GM21447 (cell line): ENCODE results near the gene TBC1D22A.

Experiments
- ATAC-seq: cut with Tn5 transposase; IDR thresholded peaks from one replicate; pipeline ENCODE4 v1.9.1; 2021; ENCODE audit not compliant: unreplicated experiment

TBC1D22A gene

DNA sequence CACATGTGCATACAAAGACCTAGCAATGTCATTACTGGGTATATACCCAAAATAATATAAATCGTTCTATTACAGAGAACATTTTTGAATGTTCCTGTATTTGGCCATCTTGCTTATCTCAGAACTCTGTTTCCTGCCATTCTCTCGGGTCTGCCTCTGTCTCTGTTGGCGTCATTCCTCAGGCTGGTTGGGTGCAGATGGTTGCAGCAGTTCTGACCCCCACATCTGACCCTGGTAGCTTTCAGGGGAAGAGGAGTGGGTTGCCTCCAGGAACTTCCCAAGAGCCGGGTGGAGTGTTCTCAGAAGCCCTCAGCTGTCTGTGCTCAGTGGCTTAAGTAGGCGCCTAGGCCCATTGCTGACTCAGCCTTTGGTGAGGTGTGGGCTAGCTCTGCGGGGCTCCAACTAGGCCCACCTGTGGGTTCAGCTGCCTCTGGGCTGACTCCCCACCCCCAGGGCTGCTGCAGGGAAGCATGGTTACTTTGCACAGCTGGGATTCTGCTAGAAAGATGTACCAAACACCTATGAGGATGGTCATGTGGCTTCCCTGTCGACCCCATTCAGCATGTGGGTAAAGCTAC is 114.0 kb downstream of the TBC1D22A start:
- ATAC-seq: no peak

DNA sequence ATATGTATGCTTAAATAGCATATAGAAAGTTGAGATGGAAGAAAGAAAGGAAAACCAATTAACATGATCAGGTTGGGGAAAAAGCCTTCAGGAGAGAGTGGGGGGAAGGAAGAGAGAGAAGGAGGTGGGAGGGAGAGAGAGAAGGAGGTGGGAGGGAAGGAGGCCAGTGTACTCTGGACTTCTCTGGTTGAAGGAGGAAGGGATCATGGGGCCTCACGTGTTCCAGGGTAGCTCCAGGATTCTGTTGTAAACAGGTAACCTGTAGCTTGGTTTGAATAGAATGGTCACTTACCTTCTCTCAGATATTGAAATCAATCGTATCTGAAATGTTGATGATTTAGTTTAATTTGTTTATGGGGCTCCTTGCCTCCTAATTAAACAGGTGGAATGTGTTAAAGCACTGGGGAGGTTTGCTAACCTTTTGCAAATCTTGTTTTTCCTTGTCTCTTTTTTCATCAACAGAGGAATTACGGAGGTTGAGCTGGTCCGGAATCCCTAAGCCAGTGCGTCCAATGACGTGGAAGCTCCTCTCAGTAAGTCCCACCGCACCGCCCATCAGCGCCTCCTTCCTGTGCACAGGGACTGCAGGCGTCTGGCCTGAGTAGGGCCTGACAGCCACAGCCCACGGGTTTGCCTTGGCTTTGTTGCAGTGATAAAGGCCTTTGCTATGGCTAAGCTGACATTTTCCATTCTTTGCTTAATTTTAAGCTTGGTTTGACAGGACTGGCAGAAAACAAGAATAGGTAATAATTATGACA is 115.9 kb downstream of the TBC1D22A start:
- no peak for ATAC-seq

DNA sequence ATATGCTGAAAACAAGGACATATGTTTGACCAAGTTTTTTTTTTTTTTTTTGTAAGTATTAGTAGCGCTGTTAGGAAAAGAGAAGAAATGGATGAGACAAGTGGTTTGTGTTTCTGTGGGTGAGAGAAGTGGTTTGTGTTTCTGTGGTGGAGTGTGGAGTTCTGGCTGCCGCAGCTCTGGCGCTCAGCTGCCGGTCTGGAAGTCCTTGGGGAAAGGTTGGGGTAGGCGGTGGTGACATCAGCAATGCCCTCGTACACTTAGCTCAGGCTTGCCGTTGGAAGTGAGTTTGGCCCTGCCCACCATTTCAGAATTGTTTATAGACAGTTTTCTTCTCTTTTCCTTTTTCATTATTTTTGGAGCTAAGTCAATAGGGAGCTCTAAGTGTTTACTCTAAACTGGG is 116.6 kb downstream of the TBC1D22A start:
- no peak for ATAC-seq

DNA sequence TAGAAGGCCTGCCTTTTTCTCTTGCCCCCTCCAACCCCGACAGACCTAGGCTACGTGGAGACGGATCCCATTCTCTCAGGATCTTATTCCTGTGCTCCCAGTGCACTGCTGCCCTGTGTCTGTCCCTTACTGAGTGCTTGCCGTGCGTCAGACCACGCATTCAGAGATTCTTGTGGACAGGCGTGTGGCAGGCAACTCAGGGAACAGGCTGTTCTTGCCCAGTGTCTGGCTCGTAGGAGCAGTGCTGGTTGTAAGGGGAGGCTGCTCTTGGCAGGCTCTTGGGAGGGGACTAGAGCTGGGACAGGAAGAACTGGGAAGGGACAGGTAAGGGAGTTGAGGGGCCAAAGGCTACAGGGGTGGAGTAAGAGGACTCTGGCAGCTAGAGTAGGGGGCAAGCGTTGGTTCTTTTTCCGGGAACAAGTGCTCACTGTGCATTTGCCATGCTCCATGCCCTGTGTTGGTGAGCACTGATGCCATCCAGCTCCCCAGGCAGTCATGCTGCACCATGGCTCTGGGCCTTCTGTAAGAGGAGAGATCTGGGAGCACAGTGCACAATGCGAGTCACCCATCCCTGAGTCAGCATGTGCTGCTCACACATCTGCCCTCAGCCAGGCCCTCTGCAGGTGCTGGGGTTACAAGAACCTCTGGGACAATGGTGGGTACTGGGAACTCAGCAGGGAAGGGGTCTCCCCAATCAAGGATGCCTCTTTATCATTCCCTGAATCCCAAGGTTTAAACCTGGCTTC is 119.1 kb downstream of the TBC1D22A start:
- ATAC-seq: no peak

DNA sequence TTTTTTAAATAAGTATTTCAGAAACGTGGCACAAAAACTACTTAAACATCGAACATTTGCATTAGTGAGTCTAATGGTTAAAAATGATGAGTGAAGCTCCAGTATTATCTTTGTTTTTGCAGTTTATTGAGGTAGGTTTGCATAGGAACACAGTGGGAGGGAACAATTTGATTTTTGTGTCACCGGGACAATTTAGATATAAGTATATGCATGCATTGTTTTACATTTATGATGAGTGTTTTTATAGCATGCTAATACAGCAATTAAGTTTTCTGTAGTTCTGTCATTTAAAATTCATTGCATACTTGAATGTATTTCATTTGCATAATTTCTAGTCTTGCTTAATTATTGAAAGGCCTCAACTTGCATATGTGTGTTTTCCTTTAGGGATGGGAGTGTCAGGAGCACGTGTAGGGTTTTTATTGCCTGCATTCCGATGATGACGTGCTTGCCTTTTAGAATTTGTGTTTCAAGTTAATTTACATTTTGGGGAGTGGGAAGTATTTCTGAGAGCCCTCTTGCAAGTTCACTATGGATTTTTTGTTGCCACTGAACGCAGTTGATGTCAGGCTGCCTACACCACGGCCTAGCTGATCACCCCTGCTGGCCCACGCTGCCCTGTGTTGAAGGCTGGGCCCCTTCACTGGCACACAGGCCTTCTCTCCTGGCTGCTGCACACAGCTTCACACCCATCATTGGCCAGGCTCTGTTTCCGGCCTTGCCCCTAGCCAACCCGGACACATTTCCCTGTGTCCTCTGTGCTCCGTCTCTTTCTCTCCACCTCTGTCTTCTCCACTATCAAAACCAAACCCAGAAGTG is 120.9 kb downstream of the TBC1D22A start:
- no peak for ATAC-seq

DNA sequence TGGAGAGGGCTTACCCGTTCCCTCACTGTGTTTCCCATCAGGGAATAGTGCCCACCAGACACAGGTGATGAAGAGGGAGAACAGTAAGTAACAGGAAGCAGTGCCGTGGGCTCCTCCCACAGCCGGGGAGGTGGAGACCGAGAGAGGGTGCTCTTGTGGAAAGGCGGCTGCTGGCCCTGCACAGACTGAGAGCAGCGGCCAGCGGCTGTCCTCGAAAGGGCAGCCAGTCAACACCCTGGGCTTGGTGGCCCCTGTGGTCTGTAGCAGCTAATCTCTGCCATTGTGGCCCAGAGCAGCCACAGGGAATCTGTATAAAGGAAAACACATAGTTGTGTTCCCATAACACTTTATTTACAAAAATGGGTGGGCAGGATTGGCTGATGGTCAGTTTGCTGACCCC is 121.9 kb downstream of the TBC1D22A start:
- ATAC-seq: no peak

DNA sequence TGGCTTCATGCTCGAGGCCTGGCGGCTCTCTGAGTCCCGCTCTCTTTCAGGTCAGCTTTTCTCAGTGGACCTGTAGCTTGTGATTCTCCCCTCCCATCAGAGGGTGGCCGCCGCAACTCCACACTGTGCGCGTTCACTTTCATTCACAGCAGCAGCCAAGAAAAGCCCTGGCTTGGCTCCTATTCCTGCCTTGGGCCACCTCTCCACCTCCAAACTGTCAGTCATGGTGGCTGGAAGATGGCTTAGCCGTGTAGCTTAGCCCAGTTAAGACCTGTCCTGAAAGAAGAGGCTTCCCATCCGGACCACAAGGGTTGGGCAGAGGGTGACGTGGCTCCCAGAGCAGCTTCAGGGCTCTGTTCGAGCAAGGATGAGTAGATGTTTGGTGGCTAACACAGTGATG is 125.5 kb downstream of the TBC1D22A start:
- no peak for ATAC-seq

DNA sequence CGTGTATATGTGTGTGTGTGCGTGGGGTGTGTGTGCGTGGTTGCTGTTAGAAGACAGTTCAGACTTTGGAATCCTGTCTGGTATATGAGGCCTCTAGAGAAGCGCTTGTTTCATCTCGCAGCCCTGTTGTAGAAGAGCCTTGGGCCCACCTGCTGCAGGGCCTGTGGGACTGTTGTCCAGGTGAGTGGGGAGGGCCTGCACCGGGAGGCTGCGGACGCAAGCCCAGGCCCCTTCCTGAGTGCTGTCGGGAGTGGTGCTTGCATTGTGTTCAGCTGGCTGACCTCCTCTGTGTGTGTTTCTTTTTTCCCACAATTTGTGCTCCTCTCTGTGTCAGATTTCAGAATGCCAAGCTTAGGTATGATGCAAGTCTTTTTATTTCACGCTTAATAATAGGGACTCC is 128.4 kb downstream of the TBC1D22A start:
- no peak for ATAC-seq

DNA sequence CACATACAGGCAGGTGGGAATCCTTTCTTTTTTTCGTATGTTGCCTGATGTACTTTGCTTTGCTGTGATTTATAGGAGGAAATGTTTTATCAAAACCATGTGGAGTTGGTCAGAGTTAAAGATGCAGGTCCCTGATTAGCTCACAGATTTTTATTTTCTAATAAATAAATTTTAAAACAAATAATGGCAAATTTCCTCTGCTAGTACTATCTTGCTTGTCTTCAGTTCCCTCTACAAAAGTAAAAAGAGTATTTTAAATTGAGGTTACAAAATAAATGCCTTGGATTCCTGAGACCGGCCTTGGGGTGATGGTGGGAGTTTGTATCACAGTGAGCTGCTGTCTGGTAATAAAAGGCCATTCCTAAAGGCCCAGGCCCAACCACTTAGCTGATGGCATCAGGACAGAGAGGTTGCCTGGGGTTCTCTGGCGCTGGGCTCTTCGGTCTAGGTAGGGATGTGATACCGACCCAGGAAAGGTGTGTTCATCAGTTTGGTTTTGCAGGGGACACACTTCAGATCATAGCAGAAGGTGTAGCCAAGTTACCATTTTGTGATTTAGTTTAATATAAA is 129.0 kb downstream of the TBC1D22A start:
- no peak for ATAC-seq

DNA sequence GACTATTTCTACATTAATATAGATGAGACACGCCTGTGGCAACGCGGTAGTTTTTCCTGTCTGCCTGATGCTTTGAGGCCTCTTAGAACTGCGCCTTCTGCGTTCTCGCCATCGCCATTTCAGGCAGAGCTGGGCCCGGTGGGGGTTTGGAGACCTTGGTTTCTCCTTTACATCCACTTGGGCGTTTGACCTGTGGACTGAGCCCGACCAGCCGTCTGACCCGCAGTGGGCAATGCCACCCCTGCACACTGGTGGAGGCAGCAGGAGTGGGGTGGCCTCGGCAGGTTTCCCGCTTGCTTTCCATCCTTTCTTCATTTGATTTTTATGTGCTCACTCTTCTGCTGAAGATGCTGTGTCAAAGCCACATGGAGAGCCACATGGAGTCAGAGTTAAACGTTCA is 130.4 kb downstream of the TBC1D22A start:
- ATAC-seq: no peak

DNA sequence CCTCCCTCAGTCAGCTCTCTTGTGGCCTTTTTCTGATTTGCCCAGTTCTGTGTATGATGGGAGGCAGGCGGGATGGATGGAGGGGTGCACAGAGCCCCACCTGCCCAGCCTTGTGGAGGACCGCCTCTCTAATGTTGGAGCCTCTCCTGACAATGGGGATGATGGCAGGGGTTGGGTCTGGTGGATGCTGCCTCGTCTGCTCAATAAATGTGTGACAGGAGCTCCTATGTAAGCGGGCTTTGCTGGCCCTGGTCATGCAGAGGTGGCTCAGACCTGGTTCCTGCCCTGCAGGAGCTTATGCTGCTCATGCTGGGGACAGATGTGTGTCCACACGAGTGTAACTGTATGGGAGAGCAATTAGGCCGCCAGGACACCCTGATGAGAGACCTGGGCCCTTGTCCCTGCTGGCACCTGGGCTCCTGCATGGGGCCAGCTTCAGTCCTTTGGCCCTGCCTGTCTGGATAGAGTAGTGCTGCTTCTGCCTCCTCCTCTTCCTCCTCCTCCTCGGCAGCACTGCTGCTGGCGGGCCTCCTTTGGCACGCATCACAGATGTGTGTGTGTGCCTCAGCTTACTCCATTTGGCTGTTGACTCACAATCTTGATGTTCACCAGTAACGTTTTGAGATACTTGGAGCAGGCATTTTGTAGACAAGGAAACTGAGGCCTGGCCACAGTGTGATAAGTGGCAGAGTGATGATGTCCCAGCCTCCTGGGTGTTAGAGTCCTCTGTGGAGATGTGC is 131.0 kb downstream of the TBC1D22A start:
- no peak for ATAC-seq

DNA sequence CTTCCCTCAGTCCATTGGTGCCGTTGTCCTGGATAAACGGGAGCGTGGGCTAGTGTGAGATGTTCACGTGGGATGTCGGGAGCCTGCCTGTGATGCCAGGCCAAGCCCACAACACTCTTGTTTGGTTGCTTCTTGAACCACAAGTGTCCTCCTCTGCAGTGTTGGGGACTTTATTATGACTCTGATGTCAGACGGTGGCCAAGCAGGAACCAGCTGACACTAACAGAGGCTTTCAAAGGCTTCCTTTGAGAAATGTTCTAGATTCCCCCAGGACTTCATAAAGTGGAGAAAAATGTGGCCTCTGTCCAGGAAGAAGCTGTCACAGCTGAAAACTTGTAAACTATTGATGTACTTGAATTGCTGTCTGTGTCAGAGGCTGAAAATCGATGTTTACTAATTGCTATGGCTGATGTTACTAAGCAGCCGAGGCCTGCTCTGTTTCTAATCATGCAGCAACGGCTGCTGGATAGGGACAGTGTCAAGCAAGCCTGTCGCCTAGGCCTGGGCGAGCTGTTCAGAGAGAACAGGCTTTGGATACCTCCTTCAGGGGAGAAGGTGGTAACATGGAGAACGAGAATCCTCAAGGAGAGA is 131.7 kb downstream of the TBC1D22A start:
- ATAC-seq: no peak

DNA sequence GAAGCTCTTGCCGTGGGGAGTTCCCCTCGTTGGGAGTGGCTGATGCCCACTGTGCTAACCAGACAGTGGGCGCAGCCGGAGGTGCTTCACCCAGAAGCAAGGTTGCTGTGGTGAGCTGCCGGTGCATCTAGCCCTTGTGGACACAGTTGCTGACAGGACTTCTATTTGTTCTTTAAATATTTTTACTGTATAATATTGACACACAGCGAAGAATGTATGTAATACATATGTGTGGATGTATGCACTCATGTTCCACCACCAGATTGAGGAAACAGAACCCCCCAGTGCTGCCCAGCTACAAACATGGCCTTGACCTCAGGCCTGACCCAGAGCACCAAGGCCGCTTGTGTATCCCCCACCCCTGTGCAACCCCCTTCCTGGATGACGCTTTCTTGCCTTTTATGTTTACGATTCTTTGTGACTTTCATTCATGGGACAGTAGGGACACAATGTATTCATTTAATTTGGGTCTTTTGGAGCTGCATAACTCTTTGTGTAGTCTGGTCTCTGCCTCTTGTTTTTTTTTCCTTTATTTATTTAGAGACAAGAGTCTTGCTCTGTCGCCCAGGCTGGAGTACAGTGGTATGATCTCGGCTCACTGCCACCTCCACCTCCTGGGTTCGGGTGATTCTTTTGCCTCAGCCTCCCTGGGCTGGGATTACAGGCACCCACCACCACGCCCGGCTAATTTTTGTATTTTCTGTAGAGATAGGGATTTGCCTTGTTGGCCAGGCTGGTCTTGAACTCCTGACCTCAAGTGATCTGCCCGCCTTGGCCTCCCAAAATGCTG is 132.6 kb downstream of the TBC1D22A start:
- no peak for ATAC-seq

DNA sequence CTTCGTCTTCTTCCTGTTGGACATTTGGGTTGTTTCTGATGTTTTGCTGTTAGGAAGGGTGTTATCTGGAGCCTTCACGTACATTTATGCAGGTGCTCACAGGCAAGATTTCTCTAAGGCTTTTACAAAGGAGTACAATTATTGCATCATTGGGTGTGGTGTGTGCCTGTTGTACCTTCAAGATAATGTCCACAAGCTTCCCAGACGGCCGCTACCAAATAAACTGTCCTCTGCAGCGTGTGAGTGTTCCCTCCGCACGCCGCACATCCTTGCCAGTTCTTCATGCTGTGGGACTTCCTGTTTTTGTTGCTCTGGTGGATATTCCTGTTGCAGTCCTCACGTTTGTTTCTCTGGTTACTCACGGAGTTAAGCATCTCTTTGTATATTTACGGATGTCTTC is 133.3 kb downstream of the TBC1D22A start:
- ATAC-seq: no peak

DNA sequence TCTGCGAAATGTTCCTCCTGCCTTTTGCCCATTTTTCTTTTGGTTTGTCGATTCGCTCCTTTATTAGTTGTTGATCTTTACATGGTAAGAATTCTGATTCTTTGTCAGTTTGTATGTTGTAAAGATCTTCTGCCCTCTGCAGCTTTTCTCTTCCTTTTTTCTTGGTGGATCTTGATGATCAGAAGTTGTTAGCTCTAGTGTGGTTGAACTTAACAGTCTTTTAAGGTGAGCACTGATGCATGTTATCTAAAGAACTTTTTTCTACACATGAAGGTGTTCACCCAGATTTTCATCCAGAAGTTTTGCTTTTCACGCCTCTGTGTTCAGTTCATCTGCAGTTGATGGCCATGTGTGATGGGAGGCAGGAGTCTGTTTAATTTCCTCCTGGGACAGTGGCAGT is 133.7 kb downstream of the TBC1D22A start:
- ATAC-seq: no peak

DNA sequence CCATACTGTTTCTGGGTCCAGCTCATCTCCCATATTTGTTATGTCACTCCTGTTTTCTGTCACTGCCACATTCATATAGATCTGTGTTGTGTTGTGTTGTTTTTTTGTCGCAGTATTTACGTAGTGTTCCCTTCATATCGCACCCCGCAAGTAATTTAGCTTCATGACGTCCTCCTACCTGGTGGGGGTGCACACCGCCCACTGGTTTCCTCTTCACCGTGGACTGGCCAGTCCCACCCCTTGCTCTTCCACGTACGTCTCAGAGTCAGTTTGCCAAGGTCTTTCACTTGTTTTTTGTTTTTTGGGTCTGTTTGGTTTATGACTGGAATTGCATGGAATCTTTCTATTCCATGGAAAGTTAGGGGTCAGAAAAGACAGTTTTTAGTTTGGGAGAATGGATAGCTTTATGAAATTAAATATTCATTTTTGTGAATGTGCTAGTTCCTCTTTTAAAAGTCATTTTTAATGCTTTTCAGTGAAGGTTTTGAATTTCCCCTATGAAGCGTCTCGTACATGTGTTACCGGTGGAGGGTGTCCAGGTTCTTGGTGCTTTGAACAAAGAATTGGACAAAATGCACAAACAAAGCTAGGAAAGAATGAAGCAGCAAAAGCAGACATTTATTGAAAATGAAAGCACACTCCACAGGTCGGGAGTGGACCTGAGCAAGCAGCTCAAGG is 134.3 kb downstream of the TBC1D22A start:
- no peak for ATAC-seq

DNA sequence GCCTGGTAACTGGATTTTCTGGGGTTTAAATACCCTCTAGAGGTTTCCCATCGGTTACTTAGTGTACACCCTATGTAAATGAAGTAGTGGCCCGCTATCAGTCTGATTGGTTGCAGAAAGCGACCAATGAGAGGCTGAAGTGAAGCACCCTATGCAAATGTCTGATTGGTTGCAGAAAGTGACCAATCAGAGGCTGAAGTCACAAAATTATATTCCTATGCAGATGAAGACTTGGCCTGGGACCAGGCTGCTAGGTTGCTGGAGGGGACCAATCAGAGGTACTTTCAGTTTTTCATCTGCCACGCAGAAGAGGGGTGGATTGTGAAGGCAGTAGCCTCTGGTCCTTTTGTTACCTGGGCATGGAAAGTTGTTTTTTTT is 134.8 kb downstream of the TBC1D22A start:
- no peak for ATAC-seq

DNA sequence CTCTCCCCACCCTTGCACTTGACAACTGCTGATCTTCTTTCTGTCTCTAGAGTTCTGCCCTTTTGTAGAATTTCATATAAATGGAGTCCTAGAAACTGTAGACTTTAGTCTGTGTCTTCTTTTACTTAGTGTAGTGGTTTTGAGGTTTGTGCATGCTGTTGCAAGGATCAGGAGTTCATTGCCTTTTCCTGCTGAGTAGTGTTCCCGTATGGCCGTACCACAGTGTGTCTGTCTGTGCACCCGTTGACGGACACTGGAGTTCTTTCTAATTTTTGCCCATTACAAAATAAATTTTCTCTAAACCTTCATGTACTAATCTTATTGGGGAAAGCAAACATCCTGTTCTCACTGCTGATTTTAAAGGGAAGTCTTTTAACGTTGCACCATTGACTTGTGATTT is 138.1 kb downstream of the TBC1D22A start:
- no peak for ATAC-seq

DNA sequence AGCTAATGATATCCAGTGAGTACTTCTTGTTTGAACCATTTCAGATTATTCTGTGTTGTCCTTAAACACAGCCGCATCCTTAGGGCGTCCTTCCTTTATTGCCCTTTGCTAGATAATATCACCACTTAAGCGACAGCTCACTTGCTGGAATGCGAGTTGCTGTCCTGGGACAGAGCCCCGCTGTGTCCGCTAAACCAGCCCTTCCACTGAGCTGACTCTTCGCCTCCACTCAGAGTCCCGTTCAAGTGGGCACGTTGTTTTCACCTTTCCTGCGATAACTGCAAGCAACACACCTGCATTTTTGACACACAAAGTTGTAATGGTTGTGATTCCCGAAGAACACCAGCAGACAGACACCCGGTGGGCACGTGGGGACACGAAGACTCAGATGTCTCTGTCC is 140.0 kb downstream of the TBC1D22A start:
- no peak for ATAC-seq
